GM18870 (cell line): ENCODE measurements around the gene TCERG1L.
"Not testable (repeated sequence)": the region's sequence is repeated elsewhere in the genome, so short reads cannot be mapped to it uniquely, and the experiment has no call there.

ENCODE experiments used
- ATAC-seq: cut with Tn5 transposase; IDR thresholded peaks from one replicate; pipeline ENCODE4 v1.9.1; 2021; ENCODE audit warnings: moderate library complexity; ENCODE audit not compliant: unreplicated experiment

The TCERG1L gene

DNA sequence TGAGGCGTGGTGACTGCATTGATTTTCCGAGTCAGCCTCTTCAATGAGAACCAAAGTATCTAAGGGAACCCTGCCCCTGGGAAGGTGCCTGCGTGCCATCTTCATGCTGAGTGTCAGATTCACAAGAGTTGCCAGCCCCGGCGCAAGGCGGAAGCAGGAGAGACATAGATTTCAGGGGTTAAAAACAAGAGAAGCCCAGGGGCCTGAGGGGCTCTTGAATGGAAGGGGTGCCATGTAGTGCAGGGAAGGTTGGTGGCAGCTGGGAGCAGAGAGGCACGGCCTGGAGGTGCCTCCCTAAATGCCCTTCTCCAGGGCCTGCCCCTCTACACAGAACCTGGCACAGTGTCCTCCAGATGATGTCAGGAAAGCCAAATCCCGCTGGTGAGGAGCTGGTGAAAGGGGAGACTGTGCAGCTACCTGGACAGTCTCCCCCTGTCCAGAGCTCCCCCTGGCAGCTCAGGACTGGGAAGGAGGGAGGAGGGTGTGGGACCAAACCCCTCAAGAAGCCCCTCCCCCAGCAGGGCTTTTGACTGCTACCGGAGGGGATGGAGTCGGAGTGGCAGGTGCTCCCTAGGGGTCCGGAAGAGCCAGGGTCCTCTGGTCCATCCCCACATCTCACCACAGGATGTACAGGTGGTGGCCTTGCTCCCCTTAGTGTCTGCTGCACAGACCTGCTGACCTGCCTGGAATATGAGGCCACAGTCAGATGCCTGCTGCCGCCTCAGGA lies 137.9 kb downstream of the TCERG1L start:
- ATAC-seq = no peak

DNA sequence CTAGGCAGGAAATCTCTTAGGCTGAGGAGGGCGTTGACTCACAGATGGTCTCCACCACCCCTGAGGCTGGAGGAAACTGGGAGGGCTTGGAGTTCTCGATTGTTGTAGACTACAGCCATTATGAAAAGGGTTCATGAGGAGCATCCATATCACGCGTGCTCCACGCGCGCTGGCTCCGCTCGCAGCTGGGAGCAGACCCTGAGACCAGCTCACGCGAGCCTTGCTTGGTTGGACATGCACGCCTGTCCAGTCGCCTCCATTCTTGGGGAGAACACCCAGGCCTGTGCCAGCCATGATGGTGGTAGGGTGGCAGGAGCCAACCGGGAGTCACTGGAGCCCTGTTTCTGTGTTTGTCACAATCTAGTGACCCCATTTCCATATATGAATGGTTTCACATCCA lies 139.1 kb downstream of the TCERG1L start:
- no peak for ATAC-seq

DNA sequence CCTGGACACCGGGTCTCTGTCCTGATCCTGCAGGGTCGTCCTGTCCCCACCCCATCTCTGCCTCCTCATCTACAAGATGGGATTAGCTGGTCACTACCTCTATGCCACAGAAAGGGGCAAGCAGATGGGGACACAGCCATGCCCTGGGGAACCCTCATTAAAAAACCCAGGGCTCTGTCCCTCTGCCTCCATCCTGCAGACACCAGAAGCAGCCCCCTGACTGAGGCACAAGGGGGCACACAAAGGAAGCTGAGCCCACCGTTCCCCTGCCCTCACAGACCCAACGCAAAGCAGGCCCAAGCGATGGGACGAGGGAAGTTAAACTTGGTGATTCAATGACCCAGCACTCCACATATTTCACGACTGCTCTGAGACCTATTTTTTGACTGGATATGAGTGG lies 142.4 kb downstream of the TCERG1L start:
- ATAC-seq = no peak

DNA sequence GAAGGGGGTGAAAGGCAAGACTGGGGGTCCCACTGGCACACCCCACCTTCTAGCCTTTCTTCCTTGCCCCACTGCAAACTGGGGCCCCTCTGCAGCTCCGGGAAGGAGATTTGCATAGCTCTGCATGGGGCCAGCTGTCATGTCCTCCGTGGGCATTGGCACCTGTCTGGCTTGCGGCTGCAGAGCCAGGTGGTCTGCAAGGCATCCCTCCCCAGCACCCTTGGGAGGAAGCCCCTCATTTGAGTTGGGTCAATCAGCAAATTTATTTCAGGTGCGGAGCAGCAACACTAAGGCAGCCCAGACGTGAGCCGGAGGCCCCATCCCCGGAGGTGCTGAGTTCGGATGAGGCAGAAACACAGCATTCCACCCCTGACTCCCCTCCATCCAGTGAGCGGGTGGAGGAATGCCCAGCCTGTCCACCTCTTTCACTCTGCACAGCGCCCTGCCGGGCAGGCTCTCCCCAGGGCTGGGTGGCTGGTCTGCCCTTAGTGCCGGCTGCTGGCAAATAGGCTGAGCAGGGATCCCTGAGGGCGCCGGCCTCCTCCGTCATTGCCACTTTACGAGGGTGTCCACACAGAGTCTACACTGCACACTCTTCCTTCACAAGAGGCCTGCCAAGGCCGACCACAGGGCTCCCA lies 143.2 kb downstream of the TCERG1L start:
- ATAC-seq = no peak

DNA sequence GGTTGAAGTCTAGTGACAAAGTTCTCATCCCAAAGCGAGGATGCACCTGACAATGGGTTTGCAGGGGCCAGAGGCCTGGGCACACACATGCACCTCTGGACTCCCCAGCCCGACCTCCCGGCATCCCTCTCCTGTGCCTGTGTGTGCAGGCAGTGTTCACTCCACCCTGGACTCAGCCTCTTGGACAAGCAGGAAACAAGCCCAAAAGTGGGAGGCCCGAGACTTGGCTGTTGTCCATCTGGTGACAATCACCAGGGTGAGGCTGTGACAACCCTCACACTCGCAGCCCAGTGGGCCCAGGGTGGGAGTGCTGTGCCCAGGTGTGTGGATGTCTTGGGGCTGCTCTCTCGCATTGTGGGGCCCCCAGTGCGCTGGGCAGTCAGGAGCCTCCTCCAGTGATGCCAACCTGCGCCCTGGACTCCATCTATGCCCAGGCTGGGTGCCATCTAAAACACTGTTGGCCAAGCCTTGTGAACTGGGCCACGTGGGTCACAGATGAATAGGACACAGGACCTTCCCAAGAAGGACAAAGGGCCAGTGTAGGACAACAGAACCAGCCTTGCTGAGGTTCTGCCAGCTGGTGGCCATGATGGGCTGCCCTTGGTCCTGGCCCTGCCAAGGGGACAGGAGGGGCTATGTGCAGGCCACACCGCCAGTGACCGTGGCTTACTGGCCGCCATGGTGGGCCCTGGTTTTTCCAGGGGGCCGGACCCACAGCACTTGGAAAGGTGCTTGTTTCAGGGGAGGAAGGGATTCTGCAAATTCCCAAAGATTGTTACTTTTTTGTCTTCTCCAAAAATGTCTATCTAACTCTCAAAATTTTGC lies 144.3 kb downstream of the TCERG1L start:
- no peak for ATAC-seq

DNA sequence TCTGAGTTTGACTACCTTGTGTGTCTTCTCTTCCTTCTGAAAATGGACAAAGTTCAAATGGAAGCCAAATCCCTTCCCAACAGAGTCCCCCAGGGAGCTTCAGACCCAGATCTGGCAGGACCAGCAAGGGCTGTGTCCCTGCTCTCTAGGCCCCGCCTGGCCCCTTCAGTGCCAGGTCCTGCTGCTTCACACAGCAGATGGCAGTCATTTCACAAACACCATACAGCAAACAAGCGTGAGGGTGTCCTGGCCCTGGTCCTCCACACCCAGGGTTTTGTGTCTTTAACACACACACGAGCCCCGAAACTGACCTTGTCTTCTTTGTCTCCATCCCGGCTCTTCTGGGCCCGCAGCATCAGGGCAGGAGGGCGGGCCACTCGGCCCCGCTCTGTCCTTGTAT lies 145.0 kb downstream of the TCERG1L start:
- no peak for ATAC-seq

DNA sequence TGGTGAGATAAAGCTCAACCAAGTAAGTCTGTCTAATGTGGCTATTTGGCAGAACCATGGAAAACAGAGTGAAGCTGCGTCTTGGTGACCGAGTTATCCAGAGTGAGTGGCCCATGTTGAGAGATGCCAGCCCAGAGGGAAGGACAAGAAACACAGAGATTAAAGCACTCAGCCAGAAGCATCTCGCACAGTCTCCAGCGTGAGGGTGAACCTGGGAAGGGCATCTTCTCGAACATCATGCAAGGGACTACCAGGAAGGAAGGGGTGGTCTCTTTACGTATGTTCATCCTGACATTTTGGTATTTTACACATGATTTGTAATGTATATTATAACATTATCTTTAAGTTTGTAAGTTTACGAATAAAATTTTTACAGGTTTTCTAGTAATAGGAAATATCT lies 146.4 kb downstream of the TCERG1L start:
- no peak for ATAC-seq

DNA sequence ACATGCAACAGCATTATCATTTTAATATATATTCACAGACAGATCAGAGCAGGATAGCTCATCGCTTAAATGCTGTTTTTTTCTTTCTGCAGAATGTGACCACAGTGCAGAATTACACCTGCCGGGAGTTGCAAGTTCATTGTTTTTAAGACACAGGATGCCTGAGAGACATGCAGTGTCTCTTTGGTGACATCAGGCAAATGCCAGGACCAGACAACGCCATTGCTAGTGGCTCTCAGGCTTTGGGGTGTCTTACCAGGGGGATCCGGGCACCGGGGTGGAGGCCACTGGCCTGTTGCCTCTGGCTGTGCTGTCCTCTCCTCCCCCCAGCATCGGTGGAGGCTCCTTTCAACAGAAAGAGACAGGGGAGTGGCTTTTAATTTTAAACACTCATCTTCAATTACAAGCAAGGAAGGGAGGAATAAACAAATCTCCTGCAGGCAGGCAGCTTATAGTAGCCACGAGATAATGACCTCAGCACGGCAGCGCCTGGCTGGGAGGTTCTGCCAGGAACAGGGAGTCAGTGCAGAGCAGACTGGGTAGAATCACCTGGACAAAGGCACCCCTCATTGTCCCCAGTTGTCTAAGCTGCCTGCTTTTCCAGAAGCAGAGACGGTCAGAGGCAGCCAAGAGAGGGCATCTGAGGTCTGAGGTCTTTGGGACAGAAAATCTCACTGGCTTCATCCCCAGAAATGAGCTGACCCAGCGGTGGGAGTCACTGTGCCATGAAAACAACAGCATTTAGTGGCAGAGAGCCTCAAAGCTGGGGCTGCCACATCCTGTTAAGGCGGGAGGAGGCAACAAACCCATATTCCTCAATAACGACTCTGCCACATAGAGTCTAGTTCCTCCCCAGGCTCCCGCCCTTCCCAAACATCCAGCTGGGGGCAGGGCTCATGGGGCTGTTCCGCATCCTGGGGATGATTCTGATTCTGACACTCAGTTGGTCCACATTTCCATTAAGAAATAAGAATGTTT lies 148.4 kb downstream of the TCERG1L start:
- ATAC-seq = no peak

DNA sequence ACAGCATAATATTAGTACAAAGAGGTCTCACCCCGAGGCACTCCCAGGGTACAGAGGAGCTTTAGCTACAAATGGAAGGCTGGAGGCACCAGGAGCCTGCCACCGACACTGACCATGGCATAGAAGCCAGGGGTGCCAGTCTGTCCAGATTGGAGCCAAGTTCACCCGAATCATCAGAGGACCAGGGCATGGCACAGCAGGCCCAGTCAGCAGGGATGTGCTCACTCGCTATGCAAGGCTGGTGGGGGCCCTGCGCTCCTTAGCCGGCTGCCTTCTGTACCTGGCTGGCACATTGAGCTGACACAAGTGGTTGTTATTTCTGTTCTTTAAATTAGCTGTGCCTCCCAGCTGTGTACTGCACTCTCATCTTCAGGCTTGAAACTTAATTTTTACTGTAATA lies 149.3 kb downstream of the TCERG1L start:
- ATAC-seq = no peak

DNA sequence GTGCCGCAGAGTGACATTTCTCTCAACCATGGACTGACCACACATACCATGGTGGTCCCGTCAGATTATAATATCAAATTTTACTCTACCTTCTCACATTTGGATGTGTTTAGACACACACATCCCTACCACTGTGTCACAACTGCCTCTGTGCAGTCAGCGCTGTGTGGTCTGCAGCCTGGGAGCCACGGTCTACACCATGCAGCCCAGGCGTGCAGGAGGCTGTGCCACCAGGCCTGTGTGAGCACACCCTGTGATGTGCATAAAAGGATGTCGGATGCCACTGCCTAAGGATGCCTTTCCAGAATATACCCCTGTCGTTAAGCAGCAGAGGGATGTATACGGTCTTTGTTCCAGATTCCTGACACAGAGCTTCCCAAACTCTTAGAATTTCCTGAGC lies 150.4 kb downstream of the TCERG1L start:
- no peak for ATAC-seq

DNA sequence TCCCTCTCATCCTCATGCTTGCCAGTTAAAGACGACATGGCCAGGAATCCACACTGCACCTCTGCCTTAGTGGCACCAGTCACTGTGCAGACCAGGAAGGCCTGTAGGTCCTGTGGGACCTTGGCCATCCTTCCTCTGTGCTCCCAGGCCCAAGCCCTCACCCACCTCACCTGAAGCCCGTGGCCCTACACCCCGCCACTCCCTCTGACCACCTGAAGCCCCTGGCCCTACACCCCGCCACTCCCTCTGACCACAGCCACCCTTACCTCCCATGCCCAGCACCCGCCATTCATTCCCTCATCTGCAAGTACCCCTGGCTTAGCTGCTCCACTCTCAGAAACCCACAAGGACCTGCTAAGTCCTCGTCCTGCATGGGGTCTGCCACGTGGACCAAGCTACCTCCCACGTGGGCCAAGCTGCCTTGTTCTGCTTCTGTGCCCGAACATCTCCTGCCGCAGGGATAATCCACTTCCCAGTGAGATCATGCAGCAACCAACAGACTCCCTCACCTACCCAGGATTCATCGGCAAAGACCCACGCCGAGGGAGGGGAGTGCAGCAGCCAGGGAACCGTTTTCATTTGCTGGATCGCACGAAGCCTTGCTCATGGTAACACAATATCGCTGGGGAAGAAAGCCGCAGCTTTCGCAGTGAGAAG lies 151.2 kb downstream of the TCERG1L start:
- ATAC-seq = no peak

DNA sequence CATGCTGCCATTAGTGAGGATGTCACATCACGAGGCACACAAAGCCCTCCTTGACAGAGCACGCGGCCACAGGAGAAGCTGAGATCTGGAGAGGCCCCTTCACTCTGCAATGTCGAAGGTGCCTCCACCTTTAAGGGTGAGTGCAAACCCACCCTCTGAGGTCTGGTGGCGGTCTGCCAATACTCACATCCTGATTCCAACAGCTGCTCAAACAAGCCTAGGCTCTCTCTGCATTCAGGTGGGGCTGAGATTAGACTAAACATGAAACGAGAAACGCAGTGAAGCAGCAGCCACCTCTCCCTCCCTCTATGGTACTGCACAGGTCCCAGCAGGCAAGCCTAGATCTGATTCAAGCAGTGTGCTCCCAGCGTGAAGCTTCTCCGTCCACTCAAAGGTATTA lies 151.8 kb downstream of the TCERG1L start:
- no peak for ATAC-seq

DNA sequence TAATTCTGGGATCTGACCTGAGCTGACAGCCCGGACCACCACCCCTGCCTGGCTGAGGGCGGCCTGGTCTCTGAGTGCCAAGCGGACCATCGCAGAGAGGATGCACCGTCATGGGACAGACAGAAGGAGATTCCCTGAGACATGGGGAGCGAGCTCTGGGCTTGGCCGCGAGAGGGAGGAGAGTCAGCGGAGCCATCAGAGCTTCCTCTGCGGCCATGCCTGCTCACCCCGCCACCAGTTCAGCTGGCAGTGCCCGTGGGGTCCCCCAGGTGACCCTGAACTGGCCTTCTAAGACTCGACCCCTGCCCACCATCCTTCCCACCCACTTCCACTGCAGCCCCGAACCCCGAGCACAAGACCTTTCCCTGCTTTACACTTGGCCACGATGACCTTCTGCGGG lies 152.8 kb downstream of the TCERG1L start:
- no peak for ATAC-seq

DNA sequence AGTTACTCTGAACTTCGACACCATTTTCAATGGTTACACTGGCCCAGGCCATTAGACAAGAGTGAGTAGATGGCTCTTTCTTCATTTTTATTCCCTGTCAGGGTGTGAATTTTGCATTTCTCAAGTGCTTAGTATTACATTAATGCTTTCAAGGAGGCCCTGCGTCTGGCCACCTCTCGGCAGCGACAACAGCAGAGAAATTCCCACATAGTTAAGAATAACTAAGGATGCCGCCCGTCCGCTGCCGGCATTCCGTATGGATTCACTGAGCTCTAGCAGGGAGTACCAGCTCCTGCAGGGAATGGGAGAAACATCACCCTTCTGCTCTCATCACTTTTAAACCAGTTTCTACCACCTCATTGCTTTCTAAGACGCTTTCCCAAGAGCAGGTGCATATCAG lies 153.6 kb downstream of the TCERG1L start:
- ATAC-seq = no peak

DNA sequence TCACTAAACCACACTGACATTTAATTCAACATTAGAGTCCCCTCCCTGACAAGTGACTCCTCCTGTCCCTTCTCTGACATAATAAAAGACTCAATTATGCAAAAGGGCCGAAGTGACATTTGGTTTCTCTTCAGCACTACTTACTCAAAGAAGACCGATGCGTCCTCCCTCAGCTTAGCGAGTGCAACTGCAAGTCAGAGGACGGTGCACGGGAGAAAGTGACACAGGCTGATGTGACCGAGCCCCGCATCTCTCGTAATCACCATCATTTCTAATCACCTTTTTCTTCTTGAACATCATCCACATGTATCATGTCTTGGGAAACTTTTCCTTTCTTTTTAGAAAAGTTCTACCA lies 155.7 kb downstream of the TCERG1L start:
- ATAC-seq = no peak

DNA sequence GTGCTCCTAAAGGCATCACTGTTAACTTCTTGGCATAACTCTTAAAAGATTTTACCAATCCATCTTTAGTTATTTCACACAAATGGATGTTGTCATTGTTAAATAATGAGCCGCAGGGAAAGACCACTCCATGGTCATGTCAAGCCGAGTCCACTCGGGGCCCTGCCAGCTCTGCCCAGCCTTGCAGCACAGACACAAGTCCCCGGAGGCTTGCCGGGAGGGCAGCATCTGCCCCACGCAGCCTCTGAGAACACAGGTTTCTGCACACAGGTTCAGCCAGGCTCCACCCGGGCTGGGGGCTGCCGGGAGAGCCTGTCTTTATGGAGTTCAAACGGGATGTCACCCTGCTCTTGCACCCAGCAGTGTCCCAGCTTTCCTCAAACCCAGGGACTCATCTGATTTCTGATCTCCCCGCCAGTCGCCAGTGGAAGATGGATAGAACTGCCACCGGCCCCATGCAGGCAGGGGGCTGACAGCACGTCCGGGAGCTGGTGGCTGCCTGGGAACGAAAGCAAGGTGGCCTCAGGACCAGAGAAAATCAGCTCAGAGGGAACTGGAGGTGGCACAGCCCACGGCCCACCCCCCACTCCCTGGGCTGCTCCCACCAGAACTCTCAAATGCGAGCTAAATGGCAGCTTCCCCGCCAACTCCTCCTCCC lies 156.2 kb downstream of the TCERG1L start:
- no peak for ATAC-seq

DNA sequence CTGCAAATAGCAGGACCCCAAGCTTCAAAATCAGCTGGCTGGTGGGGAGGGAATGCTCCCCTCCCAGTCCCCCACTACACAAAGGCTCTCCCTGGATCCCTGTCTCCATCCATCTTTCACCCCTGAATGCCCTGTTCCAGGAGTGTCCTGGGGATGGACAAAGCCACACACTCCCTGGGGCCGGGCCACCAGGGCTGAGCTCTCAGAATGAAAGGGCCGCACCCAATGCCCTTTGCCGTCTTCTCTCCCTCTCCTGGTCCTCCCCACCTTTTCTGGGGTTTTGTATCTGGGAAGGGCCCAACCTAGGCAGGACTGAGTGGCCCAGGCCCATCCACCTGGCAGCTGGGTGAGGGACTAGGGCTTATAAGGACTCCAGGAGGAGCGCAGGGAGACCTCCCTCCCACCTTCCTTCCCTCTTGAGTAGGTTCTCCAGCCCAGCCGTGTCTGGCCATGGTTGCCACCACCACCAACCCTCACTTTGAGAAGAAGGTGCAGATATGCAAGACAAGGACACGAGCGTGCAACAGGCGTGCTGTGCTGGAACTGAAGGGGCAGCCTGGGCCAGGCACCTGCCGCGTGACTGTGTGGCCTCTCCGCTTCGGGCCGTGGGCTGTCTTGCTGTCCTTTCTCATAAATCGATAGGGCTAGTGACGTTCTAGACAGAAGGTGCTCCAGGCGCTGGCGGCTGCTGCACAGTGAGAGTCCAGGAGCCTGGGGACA lies 157.1 kb downstream of the TCERG1L start:
- ATAC-seq = no peak

DNA sequence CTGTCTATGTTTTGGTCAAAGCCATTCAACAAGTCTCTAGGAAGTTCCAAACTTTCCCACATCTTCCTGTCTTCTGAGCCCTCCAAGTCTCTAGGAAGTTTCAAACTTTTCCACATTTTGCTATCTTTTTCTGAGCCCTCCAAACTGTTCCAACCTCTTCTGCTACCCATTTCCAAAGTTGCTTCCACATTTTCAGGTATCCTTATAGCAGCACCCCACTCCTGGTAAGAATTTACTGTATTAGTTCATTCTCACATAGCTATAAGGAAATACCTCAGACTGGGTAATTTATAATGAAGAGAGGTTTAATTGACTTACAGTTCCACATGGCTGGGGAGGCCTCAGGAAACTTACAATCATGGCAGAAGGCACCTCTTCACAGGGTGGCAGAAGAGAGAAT lies 159.1 kb downstream of the TCERG1L start:
- ATAC-seq = not testable (repeated sequence)

DNA sequence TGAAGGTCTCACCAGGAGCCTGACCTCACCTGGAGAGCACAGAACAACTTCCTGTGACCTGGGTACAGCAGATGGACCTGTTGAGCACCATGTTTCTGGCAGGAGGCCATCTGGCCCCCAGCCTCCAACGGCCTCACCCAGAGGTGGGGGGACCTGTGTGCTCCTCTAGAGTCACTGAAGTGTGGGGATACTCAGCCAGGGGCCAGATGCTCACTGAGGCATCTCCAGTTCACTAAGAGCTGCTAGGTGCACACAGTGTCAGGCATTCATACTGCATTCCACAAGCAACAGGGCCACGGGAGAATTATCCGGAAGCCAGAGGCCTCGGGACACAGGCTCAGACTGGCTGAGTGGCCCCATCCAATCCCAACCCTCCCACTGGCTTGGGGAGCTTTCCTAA lies 161.4 kb downstream of the TCERG1L start:
- ATAC-seq = no peak
